GM18951 (cell line): Measurements from ENCODE around the gene MAN1A1.

Source experiments
- POLR2A ChIP-seq: IDR thresholded peaks from 4 replicates; pipeline ENCODE4 v1.6.1; 2011; ENCODE audit warnings: mild to moderate bottlenecking; ENCODE audit not compliant: insufficient read length, insufficient read depth; ENCODE audit errors: extremely low read depth
- in situ Hi-C: fragments of 300-500 bp; cut with MboI; formaldehyde crosslinking; loops from one replicate; pipeline ENCODE4 v1.12.0; 2022; ENCODE audit warnings: low sequenced_read_pairs, mixed read lengths, inconsistent platforms; ENCODE audit not compliant: unreplicated experiment

Gene MAN1A1

DNA sequence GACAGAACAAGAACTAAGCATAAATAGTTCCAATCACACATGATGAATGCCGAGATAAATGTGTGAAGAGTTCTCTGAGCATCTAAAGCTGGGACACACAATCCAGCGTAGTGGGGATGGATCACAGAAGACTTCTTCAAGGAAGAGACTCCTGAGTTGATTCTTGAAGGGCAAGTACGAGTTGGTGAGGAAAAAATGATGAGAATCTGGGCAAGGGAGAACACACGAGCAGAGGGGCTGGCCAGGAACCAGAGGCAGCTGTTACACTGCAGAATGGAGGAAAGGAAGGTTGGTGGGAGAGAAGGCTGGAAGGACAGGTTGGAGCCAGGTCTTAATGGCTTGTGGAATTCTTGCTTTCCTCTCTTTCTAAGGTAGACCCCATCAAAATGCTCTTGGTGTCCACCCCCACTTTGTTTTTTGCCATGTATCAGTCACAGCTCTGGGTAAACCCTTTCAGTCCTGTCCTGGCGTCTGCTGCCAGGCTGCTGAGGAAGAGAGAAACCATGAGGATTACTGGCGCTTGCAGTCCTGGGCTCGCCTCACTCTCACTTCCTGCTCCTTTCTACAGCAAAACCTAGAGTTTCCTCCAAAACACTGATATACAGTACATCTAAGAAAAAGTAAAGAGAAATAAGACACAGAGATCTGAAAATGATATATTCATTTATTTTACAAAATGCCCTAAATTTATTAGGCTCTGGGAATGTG, 143.5 kb downstream of the MAN1A1 start:
- in situ Hi-C loops: no loop called here
- no peak for TF ChIP-seq POLR2A

DNA sequence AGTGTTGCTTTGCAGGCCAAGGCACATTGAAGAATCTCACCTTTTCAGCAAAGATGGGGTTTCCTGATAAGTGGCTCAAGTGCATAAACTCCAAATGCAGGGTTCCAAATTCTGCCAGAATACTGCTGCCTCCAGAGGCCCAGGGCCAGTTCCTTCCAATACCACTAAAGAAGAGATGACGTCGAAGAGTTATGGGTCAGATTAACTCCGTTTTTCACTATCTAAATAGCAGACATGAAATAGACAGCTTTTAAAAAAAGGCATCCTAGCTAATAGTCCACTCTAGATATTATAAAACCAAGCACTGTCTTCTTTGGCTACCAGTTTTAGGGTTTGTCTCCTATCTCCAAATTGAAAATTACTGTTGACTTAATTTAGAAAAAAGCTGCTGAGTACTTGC, 144.8 kb downstream of the MAN1A1 start:
- in situ Hi-C loops: no loop called here
- no peak for TF ChIP-seq POLR2A

GRCh38 chr6:119201480-119201879, 148.1 kb downstream of the MAN1A1 start:
- in situ Hi-C loops: no loop called here
- no peak for TF ChIP-seq POLR2A

GRCh38 chr6:119200512-119201175, 148.9 kb downstream of the MAN1A1 start:
- in situ Hi-C loops: no loop called here
- TF ChIP-seq POLR2A: no peak

GRCh38 chr6:119197271-119197670, 152.3 kb downstream of the MAN1A1 start:
- in situ Hi-C loops: no loop called here
- no peak for TF ChIP-seq POLR2A

DNA sequence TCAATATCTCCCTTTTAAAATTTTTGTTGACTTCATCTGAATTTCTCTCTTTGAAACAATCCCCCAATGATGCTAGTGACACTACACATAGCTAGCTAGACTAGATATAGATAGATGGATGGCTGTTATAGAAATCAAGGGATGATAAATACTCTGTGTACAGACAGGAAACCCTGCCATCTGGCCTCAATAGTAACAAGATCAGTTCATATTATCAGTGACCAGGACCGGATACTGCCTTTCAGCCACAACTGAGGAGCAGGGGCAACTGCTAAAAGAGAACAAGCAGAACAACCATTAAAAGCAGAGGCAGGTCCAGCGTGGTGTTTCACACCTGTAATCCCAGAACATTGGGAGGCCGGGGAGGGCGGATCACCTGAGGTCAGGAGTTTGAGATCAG, 152.8 kb downstream of the MAN1A1 start:
- no peak for TF ChIP-seq POLR2A
- in situ Hi-C loops: no loop called here

DNA sequence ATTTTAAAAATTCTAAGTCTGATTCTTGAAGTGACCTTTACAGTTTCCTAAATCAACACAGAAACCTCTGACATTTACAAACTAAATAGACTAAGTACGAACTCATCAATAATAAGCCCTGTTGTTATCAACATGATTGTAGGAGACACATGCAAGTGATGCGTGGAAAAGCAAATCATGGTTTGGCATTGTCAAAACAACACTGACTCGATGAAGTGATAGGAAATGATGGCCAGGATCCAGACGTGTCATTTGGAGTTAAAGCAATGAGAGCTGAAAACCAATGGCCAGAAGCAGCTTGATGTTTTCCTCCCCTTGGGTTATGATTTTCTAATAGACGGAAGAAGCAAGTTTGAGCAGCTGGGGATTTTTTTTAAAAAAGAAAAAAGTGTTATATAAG, 153.7 kb downstream of the MAN1A1 start:
- in situ Hi-C loops: no loop called here
- TF ChIP-seq POLR2A: no peak

DNA sequence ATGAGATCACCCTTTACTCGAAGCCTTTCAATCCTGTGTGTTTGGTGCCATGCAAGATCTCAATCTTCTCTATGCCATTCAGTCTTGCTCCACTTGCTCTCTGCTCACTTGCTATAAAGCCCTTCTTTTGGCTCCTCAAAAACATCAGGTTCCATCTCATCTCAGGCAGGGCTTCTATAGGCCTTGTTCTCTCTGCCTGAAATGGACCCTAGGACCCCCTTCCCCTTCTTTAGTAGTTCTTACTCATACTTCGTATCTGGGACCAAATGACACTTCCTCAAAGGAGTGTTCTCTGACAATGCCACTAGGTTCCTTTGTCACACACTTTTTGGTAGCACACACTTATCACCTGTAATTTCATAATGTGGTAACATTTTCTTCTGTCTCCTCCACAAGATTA, 154.4 kb downstream of the MAN1A1 start:
- no peak for TF ChIP-seq POLR2A
- in situ Hi-C loops: no loop called here

GRCh38 chr6:119193707-119194106, 155.9 kb downstream of the MAN1A1 start:
- TF ChIP-seq POLR2A: no peak

DNA sequence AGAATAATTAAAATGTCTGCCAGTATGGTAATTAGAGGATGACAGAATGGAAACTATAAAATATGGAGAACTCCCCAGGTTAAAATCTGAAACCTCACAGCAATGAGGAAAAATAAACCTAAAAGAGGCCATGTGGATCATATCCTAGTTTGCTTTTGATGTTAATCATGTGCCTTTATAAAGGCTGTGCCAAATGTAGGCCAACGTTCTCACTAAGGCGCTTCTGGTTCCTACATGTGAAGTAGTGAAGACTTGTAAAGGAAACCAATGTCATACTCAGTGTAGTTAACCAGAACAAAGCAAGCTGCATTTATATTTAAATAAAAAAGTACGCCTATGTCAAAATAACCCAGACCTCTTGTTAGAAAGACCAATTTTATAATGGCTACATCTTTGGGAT, 157.4 kb downstream of the MAN1A1 start:
- TF ChIP-seq POLR2A: no peak
- in situ Hi-C loops: no loop called here

More at GRCh38 chr6:119193707-119194106, 155.9 kb downstream of the MAN1A1 start:
- in situ Hi-C loops: no loop called here

- in situ Hi-C loops: no loop called here
- TF ChIP-seq POLR2A: no peak
Observed at GRCh38 chr6:119190176-119190575, 159.4 kb downstream of the MAN1A1 start.

DNA sequence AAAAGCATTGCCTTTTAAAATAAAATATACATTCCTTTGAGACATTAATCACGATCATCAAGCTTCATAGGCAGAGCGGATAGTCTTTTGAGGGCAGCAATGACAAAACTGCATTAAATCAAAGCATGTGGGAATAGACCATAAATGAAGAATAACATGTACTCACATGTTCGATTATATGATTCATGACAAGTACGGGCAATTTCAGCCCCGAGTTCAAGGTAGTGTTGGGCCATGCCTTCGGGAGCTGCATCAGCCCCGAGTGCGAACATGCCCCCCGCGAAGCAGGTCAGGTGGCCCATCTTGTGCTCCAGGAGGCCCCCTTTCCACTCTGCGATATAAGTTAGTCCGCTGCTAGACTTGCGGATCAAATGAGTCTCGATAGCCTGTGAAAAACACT, 160.1 kb downstream of the MAN1A1 start:
- in situ Hi-C loops: no loop called here
- no peak for TF ChIP-seq POLR2A

- in situ Hi-C loops: no loop called here
- no peak for TF ChIP-seq POLR2A
Observed at GRCh38 chr6:119187596-119187995, 162.0 kb downstream of the MAN1A1 start.

DNA sequence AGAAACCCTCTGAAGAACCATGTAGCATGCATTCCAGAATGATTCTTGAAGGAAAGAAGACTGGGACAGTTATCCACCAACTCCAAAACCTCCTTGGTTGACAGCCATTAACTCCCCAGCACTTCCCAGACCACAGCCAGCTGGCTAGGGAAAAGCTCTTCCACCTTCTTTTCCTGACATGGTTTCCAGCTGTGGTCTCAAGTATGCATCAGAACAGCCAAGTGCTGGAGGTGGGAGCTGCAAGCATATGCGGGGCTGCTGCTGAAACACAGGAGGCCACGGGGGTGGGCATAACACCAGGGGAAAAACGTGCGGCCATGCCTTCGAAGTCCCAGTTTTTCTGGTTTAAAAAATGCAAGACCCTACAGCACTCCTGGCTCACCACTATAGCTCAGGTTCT, 163.1 kb downstream of the MAN1A1 start:
- in situ Hi-C loops: no loop called here

More for the DNA sequence above, 163.1 kb downstream of the MAN1A1 start:
- TF ChIP-seq POLR2A: no peak
